NCI-H2227 (cell line): ENCODE data around the gene CANT1.
"Not testable (repeated sequence)": the region's sequence is repeated elsewhere in the genome, so short reads cannot be mapped to it uniquely, and the experiment has no call there.

Experiments used
- DNase-seq: peaks from one replicate; lab custom pipeline; 2025; ENCODE audit not compliant: unreplicated experiment; lab: John Stamatoyannopoulos, UW

Gene CANT1

DNA sequence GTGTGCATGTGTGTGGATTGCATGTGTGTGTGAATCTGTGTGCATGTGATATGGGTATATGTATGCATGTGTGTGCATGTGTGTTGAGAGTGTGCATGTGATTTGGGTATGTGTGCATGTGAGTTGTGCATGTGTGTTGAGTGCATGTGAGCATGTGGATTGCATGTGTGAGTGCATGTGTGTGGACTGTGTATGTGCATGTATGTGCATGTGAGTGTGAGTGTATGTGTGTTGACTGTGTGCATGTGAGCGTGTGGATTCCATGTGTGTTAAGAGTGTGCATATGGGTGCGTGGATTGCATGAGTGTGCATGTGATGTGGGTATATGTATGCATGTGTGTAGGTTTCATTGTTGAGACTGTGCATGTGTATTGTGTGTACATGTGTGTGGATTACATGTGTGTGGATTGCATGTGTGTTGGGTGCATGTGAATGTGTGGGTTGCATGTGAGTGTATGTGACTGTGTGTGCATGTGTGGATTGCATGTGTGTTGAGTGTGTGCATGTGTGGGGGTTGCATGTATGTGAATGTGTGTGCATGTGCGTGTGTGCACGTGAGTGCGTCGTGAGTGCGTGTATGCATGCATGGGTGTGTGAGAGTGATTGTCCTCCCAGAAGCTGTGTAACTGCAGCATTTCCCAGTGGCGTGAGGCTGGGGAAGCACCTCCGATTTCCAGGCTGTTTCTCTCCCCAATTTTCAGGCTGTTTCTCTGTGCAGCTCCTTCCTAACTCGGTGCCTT is 33.8 kb upstream of the CANT1 start:
- DNase-seq: no peak

GRCh38 chr17:79042421-79043190 is 33.0 kb upstream of the CANT1 start:
- peak; percentile 59 for DNase-seq

GRCh38 chr17:79041723-79042420 is 32.3 kb upstream of the CANT1 start:
- DNase-seq: no peak

DNA sequence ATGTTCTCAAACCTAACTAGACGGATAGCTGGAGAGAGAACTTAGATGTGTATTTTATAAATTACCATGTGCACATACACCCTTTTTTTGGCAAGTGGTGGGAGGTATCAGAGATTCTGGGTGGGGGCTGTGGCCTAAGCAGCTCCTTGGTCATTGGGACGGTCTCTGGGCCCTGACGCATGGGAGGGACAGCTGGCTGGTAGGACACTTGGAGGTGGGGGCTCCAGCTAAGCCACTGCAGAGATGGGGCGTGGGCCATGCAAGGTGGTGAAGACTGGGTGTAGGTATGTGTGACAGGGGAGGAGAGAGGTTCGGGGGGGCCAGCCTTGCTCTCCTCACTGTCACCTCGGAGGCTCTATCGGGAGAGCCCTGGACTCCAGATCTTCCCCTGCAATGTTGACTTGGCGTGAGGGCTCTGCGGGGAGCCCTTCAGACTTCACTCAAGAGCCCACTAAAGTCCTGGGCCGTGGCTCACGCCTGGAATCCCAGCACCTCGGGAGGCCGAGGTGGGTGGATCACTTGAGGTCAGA is 31.5 kb upstream of the CANT1 start:
- no peak for DNase-seq

GRCh38 chr17:79039886-79040285 is 30.3 kb upstream of the CANT1 start:
- no peak for DNase-seq

- no peak for DNase-seq
Observed at GRCh38 chr17:79039171-79039570, 29.6 kb upstream of the CANT1 start.

- no peak for DNase-seq
Observed at GRCh38 chr17:79038545-79039135, 29.1 kb upstream of the CANT1 start.

GRCh38 chr17:79036596-79036995 is 27.0 kb upstream of the CANT1 start:
- peak; percentile 65 for DNase-seq

GRCh38 chr17:79036181-79036580 is 26.6 kb upstream of the CANT1 start:
- no peak for DNase-seq

DNA sequence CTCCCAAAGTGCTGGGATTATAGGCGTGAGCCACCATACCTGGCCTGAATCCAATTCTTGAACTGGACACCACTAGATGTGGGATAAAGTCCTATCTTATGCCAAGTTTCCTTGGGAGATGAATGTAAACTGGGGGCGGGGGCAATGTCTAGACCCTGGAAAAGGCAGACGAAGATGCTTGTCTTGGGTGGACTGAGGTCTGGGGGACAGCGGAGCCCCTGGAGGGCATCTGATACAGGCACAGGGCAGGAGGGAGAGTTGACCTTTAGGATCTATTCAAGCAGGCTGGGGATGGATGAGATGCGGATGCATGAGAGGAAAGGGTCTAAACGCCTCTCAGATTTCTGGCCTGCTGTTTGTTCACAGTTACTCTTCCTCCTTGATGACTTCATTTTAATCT is 26.1 kb upstream of the CANT1 start:
- no peak for DNase-seq

DNA sequence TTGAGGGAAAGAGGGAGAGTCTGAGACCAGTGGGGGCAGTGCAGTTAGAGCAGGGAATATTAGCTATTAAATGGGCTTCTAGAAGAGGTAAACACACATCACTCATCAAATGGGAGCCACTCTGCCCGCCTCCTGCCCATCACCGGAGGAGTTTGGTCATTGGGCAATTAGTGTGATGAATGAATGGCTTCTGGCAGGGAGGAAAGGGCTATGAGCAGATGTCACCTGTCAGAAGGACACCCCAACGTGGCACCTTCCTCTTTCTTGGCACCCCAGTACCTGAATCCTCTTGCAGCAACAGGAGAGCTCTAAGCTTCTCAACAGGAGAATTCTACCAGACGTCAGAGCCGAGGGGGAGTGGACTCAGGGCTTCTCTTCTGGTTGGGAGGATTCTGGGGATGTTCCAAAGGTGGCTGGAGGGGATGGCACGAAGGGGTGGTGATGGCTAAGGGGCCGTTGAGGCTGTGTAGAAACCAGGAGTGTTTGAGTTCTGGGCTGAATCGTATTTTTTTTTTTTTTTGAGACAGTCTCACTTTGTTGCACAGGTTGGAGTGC is 25.4 kb upstream of the CANT1 start:
- DNase-seq: no peak

DNA sequence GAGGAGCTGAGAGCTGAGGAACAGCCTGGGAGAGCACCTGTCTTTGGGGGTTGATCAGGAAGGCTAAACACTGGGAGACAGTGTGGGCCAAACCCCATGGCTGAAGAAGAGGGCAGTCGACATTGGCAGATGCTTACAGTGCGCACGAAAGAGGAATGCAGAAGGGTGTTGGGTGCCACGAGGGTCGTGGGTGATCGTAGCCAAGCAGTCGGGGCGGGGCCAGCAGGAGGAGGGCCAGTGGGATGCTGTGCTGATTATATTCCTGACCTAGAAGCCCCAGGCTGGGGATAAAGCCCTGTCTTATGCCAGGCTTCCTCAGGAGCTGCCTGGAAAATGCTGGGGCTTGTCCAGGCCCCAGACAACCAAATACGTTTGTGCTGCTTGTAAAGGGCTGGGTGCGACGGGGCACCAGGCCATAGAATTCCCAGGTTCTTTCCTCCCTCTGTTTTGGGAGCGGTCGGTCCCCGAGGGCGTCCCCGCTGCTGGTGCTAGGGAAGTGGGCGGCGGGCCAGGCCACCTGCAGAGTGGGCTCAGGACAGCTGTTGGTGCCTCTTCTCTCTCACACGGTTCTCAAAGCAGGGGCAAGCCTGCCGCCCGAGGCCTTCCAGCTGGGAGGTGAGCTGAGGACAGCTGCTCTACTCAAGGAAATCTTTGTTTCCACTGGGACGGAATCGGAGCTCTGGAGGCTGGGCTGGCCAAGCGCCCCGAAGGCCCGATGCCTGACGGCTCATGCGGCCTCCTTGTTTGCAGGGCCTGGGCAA is 24.4 kb upstream of the CANT1 start:
- peak; percentile 68 for DNase-seq

DNA sequence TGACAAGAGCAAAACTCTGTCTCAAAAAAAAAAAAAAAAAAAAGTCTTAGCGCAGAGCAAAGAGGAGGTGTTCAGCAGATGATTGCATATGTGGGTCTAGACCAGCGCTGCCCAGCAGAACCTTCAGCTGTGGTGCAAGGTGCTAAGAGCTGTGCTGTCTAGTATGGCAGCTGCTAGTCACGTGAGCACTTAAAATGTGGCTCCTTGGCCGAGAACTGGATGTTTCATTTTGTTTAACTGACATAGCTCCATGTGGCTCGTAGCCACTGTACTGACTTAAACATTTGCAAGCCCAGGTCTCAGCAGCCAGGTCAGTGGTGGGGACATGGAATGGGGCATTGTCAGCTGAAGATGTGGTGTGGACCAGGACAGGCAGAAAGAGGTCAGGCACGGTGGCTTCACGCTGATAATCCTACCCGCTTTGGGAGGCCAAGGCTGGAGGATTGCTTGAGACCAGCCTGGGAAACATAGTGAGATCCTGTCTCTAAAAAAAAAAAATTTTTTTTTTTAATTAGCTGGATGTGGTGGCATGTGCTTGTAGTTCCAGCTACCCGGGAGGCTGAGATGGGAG is 23.6 kb upstream of the CANT1 start:
- no peak for DNase-seq

- no peak for DNase-seq
Observed at GRCh38 chr17:79031996-79032875, 22.7 kb upstream of the CANT1 start.

DNA sequence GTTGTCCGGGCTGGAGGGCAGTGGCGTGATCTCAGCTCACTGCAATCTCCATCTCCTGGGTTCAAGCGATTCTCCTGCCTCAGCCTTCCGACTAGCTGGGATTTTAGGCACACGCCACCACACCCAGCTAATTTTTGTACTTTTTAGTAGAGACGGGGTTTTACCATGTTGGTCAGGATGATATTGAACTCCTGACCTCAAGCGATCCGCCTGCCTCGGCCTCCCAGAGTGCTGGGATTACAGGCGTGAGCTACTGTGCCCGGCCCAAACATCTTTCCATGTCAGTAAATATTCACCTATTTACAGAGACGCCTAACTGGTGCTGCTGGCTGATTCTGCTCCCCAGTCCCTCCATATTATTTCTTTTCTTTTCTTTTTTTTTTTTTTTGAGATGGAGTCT is 21.1 kb upstream of the CANT1 start:
- not testable (repeated sequence) for DNase-seq

DNA sequence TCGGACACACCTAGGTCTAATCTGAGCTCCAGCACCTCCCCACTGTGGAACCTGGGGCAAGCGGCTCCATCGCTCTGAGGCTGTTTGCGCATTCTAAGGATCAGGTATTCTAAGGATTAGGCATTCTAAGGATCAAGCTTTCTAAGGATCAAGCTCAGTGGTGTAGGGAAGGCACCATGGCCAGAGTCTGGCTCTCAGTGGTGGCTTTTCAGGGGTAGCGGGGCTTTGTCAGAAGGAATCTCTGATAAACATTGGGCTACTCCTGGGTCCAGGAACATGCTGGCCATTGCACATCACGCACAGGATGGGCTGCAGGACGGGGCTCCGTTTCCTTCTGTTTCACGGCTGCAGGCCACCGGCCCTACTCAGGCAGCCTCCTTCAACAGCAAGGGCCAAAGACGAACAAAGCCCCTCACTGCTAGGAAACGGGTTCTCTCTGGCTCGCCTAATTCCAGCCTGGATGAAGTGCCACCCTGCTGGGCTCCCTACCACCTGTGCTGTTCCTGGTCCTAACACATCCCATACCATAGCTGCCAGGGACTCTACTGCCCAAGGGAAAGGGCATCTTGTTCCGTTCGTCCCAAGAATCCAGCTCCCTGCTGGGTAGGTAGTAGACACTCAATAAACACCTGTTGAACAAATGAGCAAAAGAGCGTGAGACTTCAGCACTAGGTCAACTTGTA is 19.9 kb upstream of the CANT1 start:
- no peak for DNase-seq

DNA sequence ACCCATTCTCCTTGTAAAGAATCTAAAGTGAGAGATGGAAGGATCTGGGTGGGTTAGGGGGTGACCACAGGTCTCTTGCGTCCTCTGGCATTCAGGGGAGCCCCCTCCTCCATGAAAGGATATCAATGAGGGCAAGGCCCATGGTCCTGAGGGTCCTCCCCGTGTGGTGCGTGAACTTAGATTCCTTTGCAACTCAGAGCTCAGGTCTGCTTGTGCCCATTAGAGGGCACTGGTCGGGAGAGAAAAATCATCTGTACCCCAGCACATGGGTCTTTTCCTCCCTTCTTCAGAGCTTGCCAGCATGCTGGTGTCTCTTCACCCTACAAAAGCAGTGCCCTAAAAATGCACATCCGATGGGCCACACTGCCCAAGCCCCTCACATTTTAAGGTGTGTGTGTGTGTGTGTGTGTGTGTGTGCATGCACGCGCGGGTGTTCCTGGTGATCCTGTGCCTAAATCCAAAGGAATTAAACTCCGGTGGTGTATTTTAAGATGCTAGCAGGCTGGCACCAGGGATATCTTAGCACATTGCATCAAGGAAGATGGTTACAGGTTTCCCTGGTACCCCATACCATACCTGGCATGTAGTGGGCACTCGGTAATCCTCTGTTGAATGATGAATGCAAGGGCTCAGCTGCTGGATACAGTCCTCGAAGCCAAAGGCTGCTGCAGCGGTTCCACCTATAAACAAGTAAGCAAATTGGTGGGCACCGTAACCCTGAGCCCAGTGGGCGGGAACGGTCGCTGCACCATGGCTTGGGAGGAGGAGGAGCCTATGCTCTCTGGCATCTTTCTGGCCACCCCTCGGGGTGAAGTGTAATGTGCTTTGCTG is 19.1 kb upstream of the CANT1 start:
- DNase-seq: peak; percentile 21
